ENCODE data around the gene STK32C.
"Not testable (repeated sequence)": the region's sequence is repeated elsewhere in the genome, so short reads cannot be mapped to it uniquely, and the experiment has no call there.

Gene STK32C

GRCh38 chr10:132167041-132167674 is 140.6 kb downstream of the STK32C start:
- H3K4me1 ChIP-seq, result no peaks in the 10 kb centered on the region
- H3K27me3 ChIP-seq (ENCODE audit: low read depth), result no peaks in the 10 kb centered on the region
- H3K36me3 ChIP-seq (replicated peaks), result no peaks in the 10 kb centered on the region
- in situ Hi-C loops (cut with MboI; ENCODE audit: low sequenced_read_pairs), result no loop called here
- no peak for DNase-seq (ENCODE audit: low spot score in 2 of 2)
- no peaks in the 10 kb centered on the region for H3K9me3 ChIP-seq
- H3K4me3 ChIP-seq, result no peak overlapping the region

GRCh38 chr10:132166216-132166950 is 141.4 kb downstream of the STK32C start:
- Histone ChIP-seq H3K4me3 (no peak overlapping the region), H3K27me3 (ENCODE audit: low read depth) (no peaks in the 10 kb centered on the region), H3K9me3 (no peaks in the 10 kb centered on the region), H3K36me3 (replicated peaks) (no peaks in the 10 kb centered on the region), H3K4me1 (no peaks in the 10 kb centered on the region)
- no peak for DNase-seq (ENCODE audit: low spot score in 2 of 2)
- in situ Hi-C loops (cut with MboI; ENCODE audit: low sequenced_read_pairs), result no loop called here

- in situ Hi-C loops (cut with MboI; ENCODE audit: low sequenced_read_pairs), result no loop called here
- Histone ChIP-seq H3K36me3 (replicated peaks) (no peaks in the 10 kb centered on the region), H3K4me3 (no peak overlapping the region), H3K27me3 (ENCODE audit: low read depth) (no peaks in the 10 kb centered on the region), H3K9me3 (no peaks in the 10 kb centered on the region), H3K4me1 (no peaks in the 10 kb centered on the region)
- no peak for DNase-seq (ENCODE audit: low spot score in 2 of 2)
These were observed 142.3 kb downstream of the STK32C start for GRCh38 chr10:132165416-132165980.

GRCh38 chr10:132164761-132165278 is 142.9 kb downstream of the STK32C start:
- Histone ChIP-seq H3K9me3 (no peaks in the 10 kb centered on the region), H3K27me3 (ENCODE audit: low read depth) (no peaks in the 10 kb centered on the region), H3K4me1 (no peaks in the 10 kb centered on the region), H3K36me3 (replicated peaks) (no peaks in the 10 kb centered on the region), H3K4me3 (no peak overlapping the region)
- no peak for DNase-seq (ENCODE audit: low spot score in 2 of 2)
- in situ Hi-C loops (cut with MboI; ENCODE audit: low sequenced_read_pairs), result no loop called here

GRCh38 chr10:132163826-132164515 is 143.8 kb downstream of the STK32C start:
- in situ Hi-C loops (cut with MboI; ENCODE audit: low sequenced_read_pairs), result no loop called here
- no peak for DNase-seq (ENCODE audit: low spot score in 2 of 2)
- Histone ChIP-seq H3K27me3 (ENCODE audit: low read depth) (no peaks in the 10 kb centered on the region), H3K4me3 (no peak overlapping the region), H3K9me3 (no peaks in the 10 kb centered on the region), H3K4me1 (no peaks in the 10 kb centered on the region), H3K36me3 (replicated peaks) (no peaks in the 10 kb centered on the region)

- no peaks in the 10 kb centered on the region for H3K27me3 ChIP-seq (ENCODE audit: low read depth)
- peak; percentile 25 to 86 for DNase-seq (ENCODE audit: low spot score in 2 of 2)
- no peaks in the 10 kb centered on the region for H3K36me3 ChIP-seq (replicated peaks)
- no peaks in the 10 kb centered on the region for H3K9me3 ChIP-seq
- H3K4me1 ChIP-seq, result no peaks in the 10 kb centered on the region
- no peak overlapping the region for H3K4me3 ChIP-seq
- in situ Hi-C loops (cut with MboI; ENCODE audit: low sequenced_read_pairs), result no loop called here
These were observed 144.4 kb downstream of the STK32C start for GRCh38 chr10:132163278-132163765.

- no peaks in the 10 kb centered on the region for H3K36me3 ChIP-seq (replicated peaks)
- no peak for DNase-seq (ENCODE audit: low spot score in 2 of 2)
- in situ Hi-C loops (cut with MboI; ENCODE audit: low sequenced_read_pairs), result no loop called here
- H3K4me1 ChIP-seq, result no peaks in the 10 kb centered on the region
- no peaks in the 10 kb centered on the region for H3K9me3 ChIP-seq
- no peak overlapping the region for H3K4me3 ChIP-seq
- H3K27me3 ChIP-seq (ENCODE audit: low read depth), result no peaks in the 10 kb centered on the region
These were observed 145.0 kb downstream of the STK32C start for GRCh38 chr10:132162590-132163277.

GRCh38 chr10:132162021-132162531 is 145.7 kb downstream of the STK32C start:
- Histone ChIP-seq H3K4me1 (no peaks in the 10 kb centered on the region), H3K36me3 (replicated peaks) (no peaks in the 10 kb centered on the region), H3K27me3 (ENCODE audit: low read depth) (no peaks in the 10 kb centered on the region), H3K9me3 (no peaks in the 10 kb centered on the region), H3K4me3 (no peak overlapping the region)
- DNase-seq (ENCODE audit: low spot score in 2 of 2), result no peak
- in situ Hi-C loops (cut with MboI; ENCODE audit: low sequenced_read_pairs), result no loop called here

GRCh38 chr10:132160834-132161622 is 146.7 kb downstream of the STK32C start:
- H3K36me3 ChIP-seq (replicated peaks); H3K27me3 ChIP-seq (ENCODE audit: low read depth); H3K4me1 ChIP-seq; in situ Hi-C loops (cut with MboI; ENCODE audit: low sequenced_read_pairs); DNase-seq (ENCODE audit: low spot score in 2 of 2); H3K4me3 ChIP-seq; H3K9me3 ChIP-seq: not testable (repeated sequence)

GRCh38 chr10:132160231-132160630 is 147.5 kb downstream of the STK32C start:
- H3K9me3 ChIP-seq; in situ Hi-C loops (cut with MboI; ENCODE audit: low sequenced_read_pairs); H3K36me3 ChIP-seq (replicated peaks); H3K4me3 ChIP-seq; H3K4me1 ChIP-seq; H3K27me3 ChIP-seq (ENCODE audit: low read depth); DNase-seq (ENCODE audit: low spot score in 2 of 2): not testable (repeated sequence)

- H3K4me3 ChIP-seq; H3K4me1 ChIP-seq; in situ Hi-C loops (cut with MboI; ENCODE audit: low sequenced_read_pairs): not testable (repeated sequence)
These were observed 148.2 kb downstream of the STK32C start for GRCh38 chr10:132159302-132160230.

GRCh38 chr10:132158823-132159222 is 148.9 kb downstream of the STK32C start:
- Histone ChIP-seq H3K27me3 (ENCODE audit: low read depth) (no peaks in the 10 kb centered on the region), H3K36me3 (replicated peaks) (no peaks in the 10 kb centered on the region), H3K4me3 (no peak overlapping the region), H3K4me1 (no peaks in the 10 kb centered on the region), H3K9me3 (no peaks in the 10 kb centered on the region)
- in situ Hi-C loops (cut with MboI; ENCODE audit: low sequenced_read_pairs), result no loop called here
- no peak for DNase-seq (ENCODE audit: low spot score in 2 of 2)

More at GRCh38 chr10:132159302-132160230, 148.2 kb downstream of the STK32C start:
- not testable (repeated sequence) for H3K27me3 ChIP-seq (ENCODE audit: low read depth); DNase-seq (ENCODE audit: low spot score in 2 of 2); H3K9me3 ChIP-seq; H3K36me3 ChIP-seq (replicated peaks)

All from HAP-1 (cell line).